Gastroesophageal sphincter (tissue), 4 donors: ENCODE measurements around the gene ZMIZ1. TPM values are rescaled to one million over a fixed set of nuclear protein-coding genes. Genes with fewer than 3 reads are reported as not detected.
A peak's percentile ranks its signal among the peaks of the same experiment; 100 is the strongest.

Experiments used
- ATAC-seq: fragments of 150-250 bp; one replicate; pipeline ENCODE4 v1.9.1; 2016; ENCODE audit warnings: mild to moderate bottlenecking, moderate library complexity
- H3K27ac ChIP-seq, 4 donors: fragments of 200-600 bp; sonication (generic) in 3 of 4; 1 replicate in 3 of 4; 2 replicates in 1 of 4; pipeline ENCODE4 v1.5.1; 2016 to 2019
- H3K27me3 ChIP-seq: fragments of 200-600 bp; sonication (generic); one replicate; pipeline ENCODE4 v1.5.1; 2019
- H3K36me3 ChIP-seq, 2 donors: fragments of 200-600 bp; sonication (generic); one replicate each; pipeline ENCODE4 v1.5.1; 2019; ENCODE audit warnings: control low read depth in 1 of 2
- H3K4me1 ChIP-seq, 3 donors: fragments of 200-600 bp; sonication (generic); 1 replicate in 2 of 3; 2 replicates in 1 of 3; pipeline ENCODE4 v1.5.1; 2016 to 2019; ENCODE audit warnings: control low read depth in 2 of 3
- H3K4me3 ChIP-seq, 2 donors: fragments of 200-600 bp; sonication (generic); one replicate each; pipeline ENCODE4 v1.5.1; 2019; ENCODE audit warnings: mild to moderate bottlenecking in 1 of 2, moderate library complexity in 1 of 2
- H3K9me3 ChIP-seq, 3 donors: fragments of 200-600 bp; sonication (generic); one replicate each; pipeline ENCODE4 v1.5.1; 2017 to 2019; ENCODE audit warnings: control low read depth in 2 of 3
- EP300 ChIP-seq: sonication (generic); formaldehyde crosslinking; IDR thresholded peaks from one replicate; pipeline ENCODE4 v1.6.1; 2017; ENCODE audit warnings: antibody characterized with exemption, mild to moderate bottlenecking
- POLR2A ChIP-seq, 2 donors: fragments of 450-650 bp; IDR thresholded peaks; one replicate each; pipeline ENCODE4 v1.6.1; 2017; ENCODE audit warnings: antibody characterized with exemption in 2 of 2, mild to moderate bottlenecking in 2 of 2, moderate library complexity in 1 of 2
- POLR2AphosphoS5 ChIP-seq: sonication (generic); formaldehyde crosslinking; IDR thresholded peaks from one replicate; pipeline ENCODE4 v1.6.1; 2017; ENCODE audit warnings: antibody characterized with exemption
- WGBS, 2 donors: methylation state at CpG; one replicate each; pipeline ENCODE4 v1.1.5; 2018; ENCODE audit warnings: low coverage in 1 of 2; 5-methylcytosine and 5-hydroxymethylcytosine counted together
- total RNA-seq, 4 donors: library from RNA; depleted of rRNA; stranded (reverse); fragments of >200 nt; gene quantifications; one replicate each; pipeline ENCODE4 v1.1.0, GENCODE V29; 2016
- TF ChIP-seq, protein P1 (sequence below), 4 experiments: fragments of 200-600 bp in 2 of 4; fragments of 450-650 bp in 2 of 4; sonication (generic) in 1 of 4; IDR thresholded peaks; one replicate each; pipeline ENCODE4 v1.5.1; 2017 to 2019; ENCODE audit warnings: antibody characterized with exemption in 4 of 4, mild to moderate bottlenecking in 2 of 4, moderate library complexity in 2 of 4

The ZMIZ1 gene
- total RNA-seq, 4 donors from 2014 or later = 36.3 to 79.2 (median 67.1) TPM

DNA sequence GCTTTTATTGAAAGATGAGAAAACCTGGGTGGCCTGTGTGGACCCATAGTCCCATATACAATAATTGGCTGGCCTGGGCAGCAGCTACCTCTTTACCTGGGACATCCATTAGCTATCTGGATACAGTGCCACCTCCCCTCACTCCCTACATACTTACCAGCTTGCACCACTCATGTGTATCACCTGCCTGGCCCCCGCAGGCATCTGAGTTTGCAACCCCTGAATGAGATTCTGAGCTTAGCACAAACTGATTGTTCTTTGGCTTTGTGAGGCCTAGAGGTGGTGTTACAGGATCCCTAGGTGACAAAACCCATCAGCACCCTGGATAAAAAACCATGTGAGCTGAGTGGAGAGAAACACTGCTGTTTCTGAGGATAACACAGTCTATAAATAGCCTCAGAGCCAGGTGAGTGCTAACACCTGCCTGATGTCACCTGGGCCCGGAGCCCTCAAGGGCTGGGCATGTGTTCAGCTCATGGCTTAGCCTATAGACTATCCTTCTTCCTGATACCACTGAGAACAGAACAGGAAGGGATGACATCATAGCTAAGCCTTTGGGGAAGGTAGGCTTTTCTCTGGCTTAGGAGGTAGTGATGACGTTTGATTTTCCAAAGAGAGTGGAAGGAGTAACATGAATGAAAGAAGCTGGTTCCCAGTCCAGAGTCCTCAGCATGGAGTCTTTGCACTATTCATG is 275.9 kb downstream of the ZMIZ1 start:
- WGBS, 2 donors = 80% methylated on average over 1 of the region's 3 CpGs; no CpG with 5 or more reads in 1 of the 2 donors
- Histone ChIP-seq H3K9me3 (no peaks in the 10 kb centered on the region), H3K36me3 (peaks cover 0 to 8% of the 10 kb centered on the region in 2 donors), H3K4me1 (peaks cover 0 to 67% (median 17%) of the 10 kb centered on the region in 3 donors), H3K27me3 (no peaks in the 10 kb centered on the region), H3K27ac (no peak overlapping the region), H3K4me3 (no peak overlapping the region)
- no peak for ATAC-seq
- no peak for TF ChIP-seq EP300
- TF ChIP-seq POLR2AphosphoS5 = no peak
- no peak for TF ChIP-seq POLR2A (IDR thresholded peaks at IDR 0.05)
- TF ChIP-seq, protein P1, sequence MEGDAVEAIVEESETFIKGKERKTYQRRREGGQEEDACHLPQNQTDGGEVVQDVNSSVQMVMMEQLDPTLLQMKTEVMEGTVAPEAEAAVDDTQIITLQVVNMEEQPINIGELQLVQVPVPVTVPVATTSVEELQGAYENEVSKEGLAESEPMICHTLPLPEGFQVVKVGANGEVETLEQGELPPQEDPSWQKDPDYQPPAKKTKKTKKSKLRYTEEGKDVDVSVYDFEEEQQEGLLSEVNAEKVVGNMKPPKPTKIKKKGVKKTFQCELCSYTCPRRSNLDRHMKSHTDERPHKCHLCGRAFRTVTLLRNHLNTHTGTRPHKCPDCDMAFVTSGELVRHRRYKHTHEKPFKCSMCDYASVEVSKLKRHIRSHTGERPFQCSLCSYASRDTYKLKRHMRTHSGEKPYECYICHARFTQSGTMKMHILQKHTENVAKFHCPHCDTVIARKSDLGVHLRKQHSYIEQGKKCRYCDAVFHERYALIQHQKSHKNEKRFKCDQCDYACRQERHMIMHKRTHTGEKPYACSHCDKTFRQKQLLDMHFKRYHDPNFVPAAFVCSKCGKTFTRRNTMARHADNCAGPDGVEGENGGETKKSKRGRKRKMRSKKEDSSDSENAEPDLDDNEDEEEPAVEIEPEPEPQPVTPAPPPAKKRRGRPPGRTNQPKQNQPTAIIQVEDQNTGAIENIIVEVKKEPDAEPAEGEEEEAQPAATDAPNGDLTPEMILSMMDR (IDR thresholded peaks at IDR 0.05) = no peak

- Histone ChIP-seq H3K4me3 (no peak overlapping the region), H3K4me1 (peaks cover 0 to 67% (median 17%) of the 10 kb centered on the region in 3 donors), H3K27ac (no peak overlapping the region), H3K9me3 (no peaks in the 10 kb centered on the region), H3K36me3 (peaks cover 0 to 15% of the 10 kb centered on the region in 2 donors), H3K27me3 (no peaks in the 10 kb centered on the region)
- no peak for TF ChIP-seq POLR2AphosphoS5
- TF ChIP-seq, protein P1 (IDR thresholded peaks at IDR 0.05) = no peak
- no peak for TF ChIP-seq EP300
- no peak for TF ChIP-seq POLR2A (IDR thresholded peaks at IDR 0.05)
- no peak for ATAC-seq
- 72% methylated on average over 2 of the region's 5 CpGs; no CpG with 5 or more reads in 1 of the 2 donors for WGBS, 2 donors
These were observed 276.7 kb downstream of the ZMIZ1 start for GRCh38 chr10:79345241-79346011.

DNA sequence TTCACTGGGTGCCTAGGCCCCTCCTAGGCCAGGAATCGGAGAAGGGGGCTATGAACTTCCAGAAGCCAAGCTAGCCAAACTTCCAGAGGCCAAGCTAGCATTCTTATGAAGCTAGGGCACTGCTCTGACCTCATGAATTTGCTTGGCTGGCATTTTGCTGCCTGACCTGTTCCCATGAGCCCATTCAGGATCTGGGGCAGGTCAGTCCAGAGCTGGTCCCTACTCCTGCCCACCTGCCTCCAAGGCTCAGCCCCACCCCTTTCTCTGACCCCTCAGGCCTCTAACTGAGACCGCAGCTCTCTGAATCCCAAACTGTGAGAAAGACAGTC is 277.2 kb downstream of the ZMIZ1 start:
- no peak overlapping the region for H3K4me3 ChIP-seq
- no peak overlapping the region for H3K27ac ChIP-seq
- no peaks in the 10 kb centered on the region for H3K27me3 ChIP-seq
- TF ChIP-seq, protein P1 (IDR thresholded peaks at IDR 0.05) = no peak
- TF ChIP-seq POLR2A (IDR thresholded peaks at IDR 0.05) (no peak), POLR2AphosphoS5 (no peak)
- H3K9me3 ChIP-seq = no peaks in the 10 kb centered on the region
- WGBS, 2 donors = 100% methylated on average over 1 of the region's 2 CpGs; no CpG with 5 or more reads in 1 of the 2 donors
- H3K36me3 ChIP-seq = peaks cover 0 to 21% of the 10 kb centered on the region in 2 donors
- H3K4me1 ChIP-seq = peaks cover 0 to 61% (median 17%) of the 10 kb centered on the region in 3 donors
- no peak for ATAC-seq

DNA sequence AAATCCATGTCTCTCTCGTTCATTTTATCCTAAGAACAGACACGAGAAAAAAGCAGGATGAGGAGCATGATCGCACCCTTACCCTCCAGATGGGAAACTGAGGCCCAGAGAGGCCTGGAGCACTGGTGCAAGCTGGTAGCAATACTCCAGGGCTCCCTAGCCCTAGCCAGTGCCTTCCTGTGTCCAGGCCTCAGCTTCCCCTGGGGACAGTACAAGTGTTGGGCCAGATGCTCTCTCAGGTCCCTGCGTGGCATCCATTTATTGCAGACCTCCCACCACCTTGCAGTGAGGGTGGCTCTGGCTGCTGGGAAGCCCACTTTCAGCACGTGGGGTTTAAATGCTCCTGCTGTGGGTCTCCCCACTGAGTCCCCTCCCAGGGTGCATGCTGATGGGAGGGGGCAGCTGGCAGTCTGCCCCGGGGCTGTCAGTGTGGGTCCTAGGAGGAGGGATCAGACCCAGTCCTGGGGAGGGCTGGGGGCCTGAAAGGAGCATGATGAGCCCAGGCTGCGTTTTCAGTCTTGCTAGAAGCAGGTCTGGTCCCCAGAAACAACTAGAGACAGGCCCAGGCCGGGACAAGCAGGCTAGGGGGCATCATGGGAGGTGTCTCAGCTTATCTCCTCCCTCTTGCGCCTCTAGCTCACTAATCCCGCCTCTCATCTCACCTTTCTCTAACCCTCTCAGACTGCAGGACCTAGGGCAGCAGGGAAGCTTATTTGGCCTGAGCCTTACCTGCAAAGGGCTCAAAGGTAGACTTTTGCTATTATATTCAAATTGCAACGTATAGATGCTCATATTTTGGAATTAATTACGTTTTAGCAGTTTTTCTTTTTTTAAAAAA is 277.8 kb downstream of the ZMIZ1 start:
- no peak for ATAC-seq
- Histone ChIP-seq H3K4me1 (peaks cover 0 to 55% (median 17%) of the 10 kb centered on the region in 3 donors), H3K27ac (no peak overlapping the region), H3K9me3 (no peaks in the 10 kb centered on the region), H3K36me3 (peaks cover 0 to 27% of the 10 kb centered on the region in 2 donors), H3K4me3 (peak overlapping the region in 1 of 2 donors; percentile 89), H3K27me3 (no peaks in the 10 kb centered on the region)
- TF ChIP-seq POLR2AphosphoS5 (no peak), EP300 (no peak)
- TF ChIP-seq, protein P1 (IDR thresholded peaks at IDR 0.05) = no peak
- 22 to 35% methylated on average over 3 to 4 of the region's 12 CpGs for WGBS, 2 donors
